Nephron (organoid): ENCODE results near the gene HCN4.

Experiments
- H3K27ac Mint-ChIP-seq, 3 experiments: 2 replicates each; pipeline ENCODE4 v1.8.0; 2020; ENCODE audit warnings: mixed read lengths in 3 of 3, mild to moderate bottlenecking in 2 of 3, moderate library complexity in 1 of 3
- H3K27me3 Mint-ChIP-seq: 2 replicates; pipeline ENCODE4 v1.8.0; 2021; ENCODE audit warnings: low read depth, mild to moderate bottlenecking, moderate library complexity, mixed read lengths
- H3K36me3 Mint-ChIP-seq: 2 replicates; pipeline ENCODE4 v1.8.0; 2020; ENCODE audit warnings: low read depth, mixed read lengths
- H3K4me1 Mint-ChIP-seq: 2 replicates; pipeline ENCODE4 v1.8.0; 2020; ENCODE audit warnings: mixed read lengths
- H3K4me3 Mint-ChIP-seq, 3 experiments: 2 replicates each; pipeline ENCODE4 v1.8.0; 2020; ENCODE audit warnings: mild to moderate bottlenecking in 3 of 3, mixed read lengths in 3 of 3, moderate library complexity in 2 of 3
- H3K9me3 Mint-ChIP-seq: 2 replicates; pipeline ENCODE4 v1.8.0; 2020; ENCODE audit warnings: mixed read lengths
- TF ChIP-seq, protein P1 (sequence below), 3 experiments: fragments of 200-600 bp; sonication (generic); IDR thresholded peaks; one replicate each; pipeline ENCODE4 v1.5.0; 2021; ENCODE audit warnings: antibody characterized with exemption in 3 of 3; ENCODE audit not compliant: unreplicated experiment in 3 of 3

HCN4 gene

GRCh38 chr15:73322665-73323373 is 45.9 kb downstream of the HCN4 start:
- Mint-ChIP-seq H3K27me3 (peaks cover 21% of the 10 kb centered on the region), H3K4me3 (no peak overlapping the region), H3K36me3 (no peaks in the 10 kb centered on the region)

DNA sequence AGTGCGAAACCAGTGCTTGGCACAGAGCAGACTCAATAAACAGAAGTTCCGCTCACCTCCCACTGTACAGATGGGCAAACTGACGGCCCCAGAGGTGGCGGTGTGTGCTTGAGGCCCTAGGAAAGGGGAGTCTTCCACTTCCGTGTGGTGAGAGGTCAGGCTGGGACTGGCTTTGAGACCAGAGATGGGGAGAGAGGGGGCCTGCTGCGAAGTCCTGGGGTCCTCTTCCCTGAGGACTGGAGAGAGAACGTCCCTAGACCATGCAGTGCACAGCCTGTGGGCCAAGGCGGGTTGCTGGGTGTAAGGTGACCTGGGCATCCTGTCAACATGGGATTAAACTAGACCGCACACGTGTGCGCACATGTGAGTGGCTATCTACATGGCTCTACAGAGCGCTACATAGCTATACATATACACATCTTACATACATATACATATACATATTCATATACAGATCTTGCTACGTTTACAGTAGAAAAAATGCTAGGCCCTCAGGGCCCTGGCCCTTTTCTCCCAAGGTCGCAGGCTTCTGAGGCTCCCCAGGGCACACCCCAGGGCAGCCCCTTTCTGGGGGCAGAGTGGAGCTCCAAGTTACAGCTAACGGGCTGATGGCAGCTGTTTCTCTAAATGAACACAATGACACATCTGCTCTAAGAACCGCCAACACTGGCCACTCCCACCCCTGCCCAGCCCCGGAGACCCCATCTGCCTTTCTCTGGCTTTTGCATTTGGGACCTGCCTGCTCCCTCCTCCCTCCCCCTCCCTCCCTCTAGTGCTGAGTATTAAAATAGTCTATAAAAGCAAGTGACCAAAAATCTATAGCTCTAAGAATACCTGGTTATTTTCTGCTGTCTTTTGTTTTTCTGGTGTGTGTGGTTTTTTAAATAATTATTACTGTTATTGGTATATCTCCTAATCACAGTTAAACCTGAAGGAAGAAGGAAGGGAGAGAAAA is 47.0 kb downstream of the HCN4 start:
- Mint-ChIP-seq H3K4me1 (peaks cover 5% of the 10 kb centered on the region), H3K27me3 (peaks cover 21% of the 10 kb centered on the region), H3K27ac (no peak overlapping the region), H3K4me3 (no peak overlapping the region), H3K9me3 (no peaks in the 10 kb centered on the region), H3K36me3 (no peaks in the 10 kb centered on the region)
- TF ChIP-seq, protein P1, sequence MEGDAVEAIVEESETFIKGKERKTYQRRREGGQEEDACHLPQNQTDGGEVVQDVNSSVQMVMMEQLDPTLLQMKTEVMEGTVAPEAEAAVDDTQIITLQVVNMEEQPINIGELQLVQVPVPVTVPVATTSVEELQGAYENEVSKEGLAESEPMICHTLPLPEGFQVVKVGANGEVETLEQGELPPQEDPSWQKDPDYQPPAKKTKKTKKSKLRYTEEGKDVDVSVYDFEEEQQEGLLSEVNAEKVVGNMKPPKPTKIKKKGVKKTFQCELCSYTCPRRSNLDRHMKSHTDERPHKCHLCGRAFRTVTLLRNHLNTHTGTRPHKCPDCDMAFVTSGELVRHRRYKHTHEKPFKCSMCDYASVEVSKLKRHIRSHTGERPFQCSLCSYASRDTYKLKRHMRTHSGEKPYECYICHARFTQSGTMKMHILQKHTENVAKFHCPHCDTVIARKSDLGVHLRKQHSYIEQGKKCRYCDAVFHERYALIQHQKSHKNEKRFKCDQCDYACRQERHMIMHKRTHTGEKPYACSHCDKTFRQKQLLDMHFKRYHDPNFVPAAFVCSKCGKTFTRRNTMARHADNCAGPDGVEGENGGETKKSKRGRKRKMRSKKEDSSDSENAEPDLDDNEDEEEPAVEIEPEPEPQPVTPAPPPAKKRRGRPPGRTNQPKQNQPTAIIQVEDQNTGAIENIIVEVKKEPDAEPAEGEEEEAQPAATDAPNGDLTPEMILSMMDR (IDR thresholded peaks at IDR 0.05; ENCODE audit: unreplicated experiment in 3 of 3), result no peak

More at GRCh38 chr15:73322665-73323373, 45.9 kb downstream of the HCN4 start:
- peaks cover 5% of the 10 kb centered on the region for H3K4me1 Mint-ChIP-seq
- TF ChIP-seq, protein P1 (IDR thresholded peaks at IDR 0.05; ENCODE audit: unreplicated experiment in 3 of 3), result no peak
- no peaks in the 10 kb centered on the region for H3K9me3 Mint-ChIP-seq
- H3K27ac Mint-ChIP-seq, result no peak overlapping the region

GRCh38 chr15:73320619-73321180 is 48.1 kb downstream of the HCN4 start:
- TF ChIP-seq, protein P1 (IDR thresholded peaks at IDR 0.05; ENCODE audit: unreplicated experiment in 3 of 3), result no peak
- Mint-ChIP-seq H3K4me3 (no peak overlapping the region), H3K27me3 (peaks cover 18% of the 10 kb centered on the region), H3K9me3 (no peaks in the 10 kb centered on the region), H3K36me3 (no peaks in the 10 kb centered on the region), H3K27ac (no peak overlapping the region), H3K4me1 (peaks cover 3% of the 10 kb centered on the region)

DNA sequence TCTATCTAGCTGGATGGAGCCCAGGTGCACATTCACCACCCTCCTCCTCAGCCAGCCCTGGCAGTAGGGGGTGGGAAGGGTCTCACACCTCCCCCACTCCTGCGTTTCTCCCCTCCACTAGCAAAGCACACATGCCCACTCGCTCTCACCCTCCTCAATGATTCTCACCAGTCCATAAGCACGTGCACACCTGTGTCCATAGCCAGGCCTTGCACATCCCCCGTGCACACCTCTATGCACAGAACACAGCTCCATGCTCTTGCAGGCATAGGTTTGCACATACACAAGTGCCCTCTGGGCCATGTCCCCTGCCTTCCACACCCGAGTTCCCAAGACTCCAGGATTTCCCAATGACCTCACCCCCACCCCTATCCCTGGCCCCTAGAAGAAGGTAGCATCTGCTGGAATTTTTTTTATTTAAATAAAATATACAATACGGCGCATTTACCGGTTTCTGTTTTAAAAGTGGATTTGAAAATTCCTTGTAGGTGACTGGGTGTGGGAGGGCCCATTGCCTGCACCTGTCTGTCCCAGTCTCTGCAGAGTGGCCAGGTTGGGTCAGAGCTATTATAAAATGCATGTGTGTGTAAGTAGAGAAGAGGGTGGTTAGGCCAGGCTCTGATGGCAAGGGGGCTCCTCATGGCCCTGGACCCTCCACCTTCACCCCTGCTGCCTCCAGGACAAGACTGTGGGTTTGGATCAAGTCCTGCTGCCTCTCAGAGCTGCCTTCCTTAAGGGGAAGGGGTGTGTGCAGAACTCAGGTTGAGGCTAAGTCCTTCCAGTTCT is 49.1 kb downstream of the HCN4 start:
- Mint-ChIP-seq H3K27ac (no peak overlapping the region), H3K36me3 (no peaks in the 10 kb centered on the region), H3K4me1 (no peaks in the 10 kb centered on the region), H3K27me3 (peaks cover 16% of the 10 kb centered on the region), H3K9me3 (no peaks in the 10 kb centered on the region), H3K4me3 (no peak overlapping the region)
- TF ChIP-seq, protein P1 (IDR thresholded peaks at IDR 0.05; ENCODE audit: unreplicated experiment in 3 of 3), result no peak

DNA sequence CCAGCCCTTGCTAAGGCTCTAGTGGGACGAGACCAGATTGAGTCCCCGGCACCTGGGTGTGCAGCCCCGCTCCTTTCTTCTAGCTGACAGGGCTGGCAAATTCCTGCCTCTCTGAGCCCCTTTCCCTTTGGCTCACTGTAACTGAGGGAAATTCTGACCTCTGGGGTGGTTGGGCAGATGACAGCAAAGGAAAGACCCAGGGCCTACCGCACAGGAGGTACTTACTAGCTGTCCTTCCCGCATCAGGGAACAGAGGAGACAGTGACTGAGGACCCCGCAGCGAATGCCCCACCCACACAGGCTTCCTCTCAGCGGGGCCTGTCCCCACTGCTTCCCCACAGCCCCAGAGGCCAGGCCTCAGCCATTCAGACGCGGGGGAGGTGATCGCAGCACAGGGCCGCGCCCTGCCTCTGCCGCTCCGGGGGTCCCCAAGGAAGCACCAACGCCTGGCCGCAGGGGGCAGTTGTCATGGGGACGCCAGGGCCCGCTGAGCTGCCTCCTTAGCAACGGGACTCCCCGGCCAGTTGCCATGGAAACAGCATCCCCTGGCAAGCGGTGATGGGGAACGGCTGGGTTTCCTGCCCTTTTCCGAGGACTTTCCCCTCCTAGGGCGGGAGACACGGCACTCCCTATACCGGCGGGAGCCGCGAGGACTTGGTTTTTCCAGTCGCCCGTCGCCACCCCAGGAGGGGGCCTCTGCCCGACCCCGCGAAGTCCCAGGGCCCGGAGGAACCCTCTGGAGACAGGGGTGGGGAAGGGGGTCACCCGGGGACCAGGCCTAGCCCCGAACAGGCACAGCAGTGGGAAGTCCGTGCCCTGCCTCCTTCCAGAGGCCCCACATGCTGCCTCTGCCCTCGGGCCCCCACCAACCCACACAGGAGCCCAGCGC is 50.1 kb downstream of the HCN4 start:
- Mint-ChIP-seq H3K27me3 (peaks cover 16% of the 10 kb centered on the region), H3K27ac (no peak overlapping the region), H3K36me3 (no peaks in the 10 kb centered on the region), H3K4me1 (no peaks in the 10 kb centered on the region), H3K9me3 (no peaks in the 10 kb centered on the region), H3K4me3 (no peak overlapping the region)
- TF ChIP-seq, protein P1 (IDR thresholded peaks at IDR 0.05; ENCODE audit: unreplicated experiment in 3 of 3), result no peak
